Trophoblast cell (in vitro differentiated cells and primary cell): Measurements from ENCODE around the gene ZNF23.

ENCODE experiments used
- DNase-seq, 2 donors: peaks; one replicate each; pipeline ENCODE4 v3.0.0-alpha.2; 2016
- H2AFZ ChIP-seq: 2 replicates; pipeline ENCODE4 v1.6.1; 2013; ENCODE audit warnings: low read length, moderate library complexity, mild to moderate bottlenecking; ENCODE audit not compliant: insufficient read depth, poor library complexity
- H2AK5ac ChIP-seq: 2 replicates; pipeline ENCODE4 v1.6.1; 2013; ENCODE audit warnings: mild to moderate bottlenecking, low read length
- H2BK120ac ChIP-seq: 2 replicates; pipeline ENCODE4 v1.6.1; 2013; ENCODE audit warnings: low read length, mild to moderate bottlenecking, moderate library complexity; ENCODE audit not compliant: insufficient read depth, poor library complexity
- H2BK12ac ChIP-seq: 2 replicates; pipeline ENCODE4 v1.6.1; 2013; ENCODE audit warnings: mild to moderate bottlenecking, low read length, moderate library complexity
- H2BK5ac ChIP-seq: 2 replicates; pipeline ENCODE4 v1.6.1; 2013; ENCODE audit warnings: low read length, low read depth, moderate library complexity, mild to moderate bottlenecking; ENCODE audit not compliant: poor library complexity
- H3K14ac ChIP-seq: 2 replicates; pipeline ENCODE4 v1.6.1; 2013; ENCODE audit warnings: mild to moderate bottlenecking, low read length
- H3K18ac ChIP-seq: 2 replicates; pipeline ENCODE4 v1.6.1; 2013; ENCODE audit warnings: mild to moderate bottlenecking, low read length
- H3K23ac ChIP-seq: 2 replicates; pipeline ENCODE4 v1.6.1; 2013; ENCODE audit warnings: low read length
- H3K27ac ChIP-seq: 2 replicates; pipeline ENCODE4 v1.5.1; 2013; ENCODE audit warnings: low read depth, mild to moderate bottlenecking, inconsistent platforms, low read length, moderate library complexity
- H3K27me3 ChIP-seq: 2 replicates; pipeline ENCODE4 v1.6.1; 2013; ENCODE audit warnings: inconsistent platforms, mild to moderate bottlenecking, low read length, moderate library complexity; ENCODE audit not compliant: insufficient read depth
- H3K36me3 ChIP-seq, 2 experiments: 1 replicate in 1 of 2; 2 replicates in 1 of 2; pipeline ENCODE4 v1.6.1; 2013; ENCODE audit warnings: low read length in 2 of 2, mild to moderate bottlenecking in 2 of 2, moderate library complexity in 1 of 2; ENCODE audit not compliant: insufficient read depth in 2 of 2, control insufficient read depth in 1 of 2
- H3K4ac ChIP-seq: 2 replicates; pipeline ENCODE4 v1.6.1; 2013; ENCODE audit warnings: low read depth, mild to moderate bottlenecking, low read length, moderate library complexity
- H3K4me1 ChIP-seq, 2 experiments: 1 replicate in 1 of 2; 2 replicates in 1 of 2; pipeline ENCODE4 v1.6.1; 2013; ENCODE audit warnings: low read length in 2 of 2, mild to moderate bottlenecking in 2 of 2, moderate library complexity in 1 of 2; ENCODE audit not compliant: insufficient read depth in 2 of 2, control insufficient read depth in 1 of 2
- H3K4me2 ChIP-seq: 2 replicates; pipeline ENCODE4 v1.6.1; 2013; ENCODE audit warnings: inconsistent platforms, mild to moderate bottlenecking, low read length, moderate library complexity
- H3K4me3 ChIP-seq: 2 replicates; pipeline ENCODE4 v1.5.1; 2013; ENCODE audit warnings: mild to moderate bottlenecking, low read depth, low read length, inconsistent platforms
- H3K79me1 ChIP-seq: one replicate; pipeline ENCODE4 v1.6.1; 2013; ENCODE audit warnings: low read length
- H3K79me2 ChIP-seq: 2 replicates; pipeline ENCODE4 v1.6.1; 2013; ENCODE audit warnings: low read length, mild to moderate bottlenecking; ENCODE audit not compliant: control insufficient read depth, insufficient read depth, poor library complexity
- H3K9ac ChIP-seq: 2 replicates; pipeline ENCODE4 v1.6.1; 2013; ENCODE audit warnings: mild to moderate bottlenecking, low read length
- H3K9me3 ChIP-seq: 2 replicates; pipeline ENCODE4 v1.6.1; 2013; ENCODE audit warnings: low read depth, mild to moderate bottlenecking, control low read depth, inconsistent platforms, low read length; ENCODE audit not compliant: insufficient read depth
- H4K12ac ChIP-seq: 2 replicates; pipeline ENCODE4 v1.6.1; 2013; ENCODE audit warnings: low read depth, mild to moderate bottlenecking, low read length, moderate library complexity
- H4K8ac ChIP-seq: 2 replicates; pipeline ENCODE4 v1.6.1; 2013; ENCODE audit warnings: low read depth, mild to moderate bottlenecking, low read length, moderate library complexity
- H4K91ac ChIP-seq: one replicate; pipeline ENCODE4 v1.6.1; 2013; ENCODE audit warnings: low read depth, mild to moderate bottlenecking, low read length, moderate library complexity
- WGBS: extraction: QIAGEN DNeasy Blood & Tissue Kit; methylation state at CpG from one replicate; pipeline ENCODE4 v1.1.7; 2013; ENCODE audit warnings: missing lambda C conversion rate; ENCODE audit not compliant: insufficient read length, insufficient coverage; ENCODE audit errors: extremely low coverage; 5-methylcytosine and 5-hydroxymethylcytosine counted together

Gene ZNF23

GRCh38 chr16:71407731-71408130 is 54.3 kb downstream of the ZNF23 start:
- Histone ChIP-seq H2BK5ac (no peak overlapping the region), H2AK5ac (no peak overlapping the region), H3K18ac (no peak overlapping the region), H3K4me3 (no peak overlapping the region), H3K36me3 (no peaks in the 10 kb centered on the region), H4K8ac (no peak overlapping the region), H4K12ac (no peak overlapping the region), H3K14ac (no peak overlapping the region), H3K79me1 (no peaks in the 10 kb centered on the region), H3K79me2 (no peaks in the 10 kb centered on the region), H3K9me3 (peaks cover 11% of the 10 kb centered on the region), H3K27me3 (no peaks in the 10 kb centered on the region), H3K4ac (no peak overlapping the region), H2BK120ac (no peak overlapping the region), H3K23ac (no peak overlapping the region), H3K4me1 (peaks cover 3% of the 10 kb centered on the region in 2 experiments), H3K4me2 (no peak overlapping the region), H4K91ac (no peak overlapping the region), H3K9ac (no peak overlapping the region), H2AFZ (no peak overlapping the region), H3K27ac (no peak overlapping the region), H2BK12ac (no peak overlapping the region)
- DNase-seq = no peak
- WGBS = no CpG with 5 or more reads among the region's 1 CpG

- no peak overlapping the region for H4K12ac ChIP-seq
- no peak overlapping the region for H3K18ac ChIP-seq
- no peak overlapping the region for H4K91ac ChIP-seq
- DNase-seq = no peak
- H2AFZ ChIP-seq = no peak overlapping the region
- H3K9ac ChIP-seq = no peak overlapping the region
- no peak overlapping the region for H4K8ac ChIP-seq
- H3K27me3 ChIP-seq = no peaks in the 10 kb centered on the region
- H3K9me3 ChIP-seq = peaks cover 10% of the 10 kb centered on the region
- no peak overlapping the region for H2BK5ac ChIP-seq
- H2BK12ac ChIP-seq = no peak overlapping the region
- H3K4me1 ChIP-seq = no peaks in the 10 kb centered on the region
- H2AK5ac ChIP-seq = no peak overlapping the region
- no CpG with 5 or more reads among the region's 8 CpGs for WGBS
- H3K79me1 ChIP-seq = no peaks in the 10 kb centered on the region
- H3K79me2 ChIP-seq = no peaks in the 10 kb centered on the region
- H2BK120ac ChIP-seq = no peak overlapping the region
- H3K14ac ChIP-seq = no peak overlapping the region
- no peak overlapping the region for H3K27ac ChIP-seq
- H3K4me3 ChIP-seq = no peak overlapping the region
- H3K23ac ChIP-seq = no peak overlapping the region
- no peaks in the 10 kb centered on the region for H3K36me3 ChIP-seq
- no peak overlapping the region for H3K4ac ChIP-seq
- no peak overlapping the region for H3K4me2 ChIP-seq
Observed at GRCh38 chr16:71406724-71407123, 55.3 kb downstream of the ZNF23 start.

- H2AFZ ChIP-seq = no peak overlapping the region
- no peak for DNase-seq
- H2BK120ac ChIP-seq = no peak overlapping the region
- no peak overlapping the region for H2BK12ac ChIP-seq
- H3K9ac ChIP-seq = no peak overlapping the region
- H4K91ac ChIP-seq = no peak overlapping the region
- no peak overlapping the region for H2AK5ac ChIP-seq
- no peak overlapping the region for H3K14ac ChIP-seq
- no peaks in the 10 kb centered on the region for H3K79me2 ChIP-seq
- H3K4ac ChIP-seq = no peak overlapping the region
- no peak overlapping the region for H3K23ac ChIP-seq
- H4K12ac ChIP-seq = no peak overlapping the region
- H3K36me3 ChIP-seq = no peaks in the 10 kb centered on the region
- H3K18ac ChIP-seq = no peak overlapping the region
- no CpG with 5 or more reads among the region's 5 CpGs for WGBS
- H3K79me1 ChIP-seq = no peaks in the 10 kb centered on the region
- H3K27me3 ChIP-seq = no peaks in the 10 kb centered on the region
- H3K9me3 ChIP-seq = peaks cover 10% of the 10 kb centered on the region
- no peak overlapping the region for H3K4me2 ChIP-seq
- no peak overlapping the region for H4K8ac ChIP-seq
- H3K4me3 ChIP-seq = no peak overlapping the region
- no peaks in the 10 kb centered on the region for H3K4me1 ChIP-seq
- no peak overlapping the region for H2BK5ac ChIP-seq
- H3K27ac ChIP-seq = no peak overlapping the region
Observed at GRCh38 chr16:71406316-71406715, 55.7 kb downstream of the ZNF23 start.

- peaks cover 10% of the 10 kb centered on the region for H3K9me3 ChIP-seq
- no peak overlapping the region for H4K91ac ChIP-seq
- H3K27ac ChIP-seq = no peak overlapping the region
- H3K79me1 ChIP-seq = no peaks in the 10 kb centered on the region
- H3K4me2 ChIP-seq = no peak overlapping the region
- H2BK120ac ChIP-seq = no peak overlapping the region
- H3K23ac ChIP-seq = no peak overlapping the region
- H3K79me2 ChIP-seq = no peaks in the 10 kb centered on the region
- no peaks in the 10 kb centered on the region for H3K4me1 ChIP-seq
- no peak overlapping the region for H2BK12ac ChIP-seq
- H3K14ac ChIP-seq = no peak overlapping the region
- H3K36me3 ChIP-seq = no peaks in the 10 kb centered on the region
- no peak overlapping the region for H3K4me3 ChIP-seq
- no peaks in the 10 kb centered on the region for H3K27me3 ChIP-seq
- DNase-seq = no peak
- no peak overlapping the region for H4K8ac ChIP-seq
- WGBS = no CpG with 5 or more reads among the region's 4 CpGs
- no peak overlapping the region for H3K9ac ChIP-seq
- H2AK5ac ChIP-seq = no peak overlapping the region
- no peak overlapping the region for H2BK5ac ChIP-seq
- no peak overlapping the region for H3K18ac ChIP-seq
- H3K4ac ChIP-seq = no peak overlapping the region
- H2AFZ ChIP-seq = no peak overlapping the region
- H4K12ac ChIP-seq = no peak overlapping the region
Observed at GRCh38 chr16:71404364-71404763, 57.7 kb downstream of the ZNF23 start.
